ENCODE data around the gene SLC44A1.

- TF ChIP-seq NRF1 (conservative IDR thresholded peaks at IDR 0.05; ENCODE audit: low read depth, low read length) (no peak), RCOR1 (conservative IDR thresholded peaks at IDR 0.05; ENCODE audit: low read depth, low read length) (no peak), RAD51 (IDR thresholded peaks at IDR 0.05) (no peak), FOS (IDR thresholded peaks at IDR 0.05; ENCODE audit: borderline replicate concordance, extremely low read depth, insufficient read length) (no peak)
- TF ChIP-seq, protein P1, sequence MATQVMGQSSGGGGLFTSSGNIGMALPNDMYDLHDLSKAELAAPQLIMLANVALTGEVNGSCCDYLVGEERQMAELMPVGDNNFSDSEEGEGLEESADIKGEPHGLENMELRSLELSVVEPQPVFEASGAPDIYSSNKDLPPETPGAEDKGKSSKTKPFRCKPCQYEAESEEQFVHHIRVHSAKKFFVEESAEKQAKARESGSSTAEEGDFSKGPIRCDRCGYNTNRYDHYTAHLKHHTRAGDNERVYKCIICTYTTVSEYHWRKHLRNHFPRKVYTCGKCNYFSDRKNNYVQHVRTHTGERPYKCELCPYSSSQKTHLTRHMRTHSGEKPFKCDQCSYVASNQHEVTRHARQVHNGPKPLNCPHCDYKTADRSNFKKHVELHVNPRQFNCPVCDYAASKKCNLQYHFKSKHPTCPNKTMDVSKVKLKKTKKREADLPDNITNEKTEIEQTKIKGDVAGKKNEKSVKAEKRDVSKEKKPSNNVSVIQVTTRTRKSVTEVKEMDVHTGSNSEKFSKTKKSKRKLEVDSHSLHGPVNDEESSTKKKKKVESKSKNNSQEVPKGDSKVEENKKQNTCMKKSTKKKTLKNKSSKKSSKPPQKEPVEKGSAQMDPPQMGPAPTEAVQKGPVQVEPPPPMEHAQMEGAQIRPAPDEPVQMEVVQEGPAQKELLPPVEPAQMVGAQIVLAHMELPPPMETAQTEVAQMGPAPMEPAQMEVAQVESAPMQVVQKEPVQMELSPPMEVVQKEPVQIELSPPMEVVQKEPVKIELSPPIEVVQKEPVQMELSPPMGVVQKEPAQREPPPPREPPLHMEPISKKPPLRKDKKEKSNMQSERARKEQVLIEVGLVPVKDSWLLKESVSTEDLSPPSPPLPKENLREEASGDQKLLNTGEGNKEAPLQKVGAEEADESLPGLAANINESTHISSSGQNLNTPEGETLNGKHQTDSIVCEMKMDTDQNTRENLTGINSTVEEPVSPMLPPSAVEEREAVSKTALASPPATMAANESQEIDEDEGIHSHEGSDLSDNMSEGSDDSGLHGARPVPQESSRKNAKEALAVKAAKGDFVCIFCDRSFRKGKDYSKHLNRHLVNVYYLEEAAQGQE (IDR thresholded peaks at IDR 0.05; ENCODE audit: low read depth, low read length) = no peak
- TF ChIP-seq, protein P2, sequence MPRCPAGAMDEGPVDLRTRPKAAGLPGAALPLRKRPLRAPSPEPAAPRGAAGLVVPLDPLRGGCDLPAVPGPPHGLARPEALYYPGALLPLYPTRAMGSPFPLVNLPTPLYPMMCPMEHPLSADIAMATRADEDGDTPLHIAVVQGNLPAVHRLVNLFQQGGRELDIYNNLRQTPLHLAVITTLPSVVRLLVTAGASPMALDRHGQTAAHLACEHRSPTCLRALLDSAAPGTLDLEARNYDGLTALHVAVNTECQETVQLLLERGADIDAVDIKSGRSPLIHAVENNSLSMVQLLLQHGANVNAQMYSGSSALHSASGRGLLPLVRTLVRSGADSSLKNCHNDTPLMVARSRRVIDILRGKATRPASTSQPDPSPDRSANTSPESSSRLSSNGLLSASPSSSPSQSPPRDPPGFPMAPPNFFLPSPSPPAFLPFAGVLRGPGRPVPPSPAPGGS (IDR thresholded peaks at IDR 0.05; ENCODE audit: borderline replicate concordance, insufficient read depth, low read depth, low read length, poor library complexity, severe bottlenecking) = no peak
Measured at GRCh38 chr9:105206496-105206820, 38.0 kb upstream of the SLC44A1 start.

All from GM12878 (cell line).